Measurements from ENCODE around the gene IRF1.
"Not testable (repeated sequence)": the region's sequence is repeated elsewhere in the genome, so short reads cannot be mapped to it uniquely, and the experiment has no call there.

Gene IRF1

GRCh38 chr5:132490484-132491367, at the start of gene IRF1:
TSS of gene IRF1 (minus strand) at chr5:132490773. CDS start at chr5:132489478, 1,295 bp downstream.
- DNase-seq (ENCODE audit: low read depth in 2 of 2): peak; percentile 96 to 98

DNA sequence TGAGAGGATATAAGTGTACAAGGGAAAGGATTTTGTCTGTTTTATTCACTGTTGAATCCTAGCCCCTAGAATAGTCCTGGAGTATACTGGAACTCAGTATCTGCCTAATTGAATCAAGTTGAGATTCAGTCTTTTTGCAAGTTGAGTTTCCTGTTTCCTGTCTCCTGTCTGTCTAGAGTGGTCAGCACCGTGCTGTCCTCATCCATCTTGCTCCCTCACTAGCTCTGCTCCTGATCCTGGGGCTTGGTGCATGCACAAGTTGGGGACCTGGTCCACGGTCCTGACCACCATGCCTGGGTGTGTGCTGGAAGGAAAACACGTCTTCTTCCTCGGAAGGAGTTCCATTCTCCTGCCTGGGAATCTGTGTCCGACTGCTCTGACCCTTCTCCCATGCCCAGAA, 49.6 kb upstream of the IRF1 start:
- DNase-seq (ENCODE audit: low read depth in 2 of 2): no peak

DNA sequence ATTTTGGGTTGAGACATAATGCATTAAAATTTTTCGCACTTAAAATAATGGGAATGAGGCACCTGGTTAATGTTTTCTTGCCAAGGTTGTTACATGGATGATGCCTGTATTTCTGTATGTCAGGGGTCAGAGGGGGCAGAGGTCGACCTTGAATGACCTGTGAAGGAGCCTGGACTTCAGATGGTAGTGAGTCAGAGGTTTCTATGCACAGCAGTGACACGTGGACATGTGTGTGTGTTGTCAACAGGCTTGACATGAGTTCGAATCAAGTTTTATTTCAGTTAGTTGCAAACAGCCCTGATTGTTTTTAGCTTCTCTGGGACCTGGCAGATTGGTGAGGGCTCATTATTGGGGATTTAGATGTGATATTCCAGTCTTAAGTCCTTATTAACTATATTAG, 49.1 kb upstream of the IRF1 start:
- DNase-seq (ENCODE audit: low read depth in 2 of 2): no peak

DNA sequence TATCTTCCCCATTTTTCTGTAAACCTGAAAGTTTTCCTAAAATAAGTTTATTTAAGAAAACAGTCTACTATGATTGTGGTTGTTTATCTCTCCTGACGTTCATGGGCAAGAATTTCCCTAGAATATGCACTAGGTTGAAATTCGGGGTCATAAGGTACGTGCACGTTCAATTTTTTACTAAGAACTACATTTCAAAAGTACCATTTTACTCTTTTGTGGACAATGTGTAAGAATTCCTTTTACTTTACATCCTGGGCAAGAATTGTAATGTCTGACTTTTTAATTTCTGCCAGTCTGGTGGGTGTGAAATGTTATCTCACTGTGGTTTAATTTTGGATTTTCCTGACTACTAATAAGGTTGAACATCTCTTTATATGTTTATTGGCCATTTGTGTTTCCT, 40.4 kb upstream of the IRF1 start:
- DNase-seq (ENCODE audit: low read depth in 2 of 2): no peak

DNA sequence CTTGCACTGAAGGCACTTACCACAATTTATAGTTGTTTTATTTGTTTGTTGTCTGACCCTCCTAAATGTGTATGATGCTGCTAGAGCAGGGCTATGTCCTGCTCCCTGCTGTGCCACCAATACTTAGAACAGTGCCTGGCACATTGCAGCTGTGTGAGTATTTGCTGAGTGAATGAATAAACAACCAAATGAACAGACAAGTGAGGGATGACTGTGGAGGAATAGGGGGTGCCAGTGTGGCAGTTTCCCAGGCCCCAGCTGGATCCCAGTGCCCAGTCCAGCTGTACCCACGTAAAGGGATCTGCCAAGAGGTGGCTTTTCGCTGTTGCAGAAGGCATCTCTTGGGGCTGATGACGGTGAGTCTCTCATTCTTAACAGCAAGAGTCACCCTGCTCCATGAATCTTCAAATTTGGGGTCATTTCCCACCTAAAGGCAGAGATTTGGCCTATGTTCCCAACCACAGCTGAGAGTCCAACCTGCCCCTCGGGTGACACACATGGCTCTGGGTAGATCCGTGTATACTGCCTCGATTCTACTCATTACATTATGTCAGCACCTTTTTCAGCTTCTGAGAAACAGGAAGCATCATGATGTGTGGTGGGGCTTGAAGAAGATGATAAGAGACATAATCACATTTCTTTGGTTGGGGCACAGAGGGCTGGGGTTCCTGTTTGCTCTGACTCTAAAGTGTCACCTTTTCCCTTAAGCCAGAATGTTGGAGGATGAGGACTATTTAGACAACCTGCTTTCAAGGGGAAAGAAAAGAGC, 38.5 kb upstream of the IRF1 start:
- no peak for DNase-seq (ENCODE audit: low read depth in 2 of 2)

DNA sequence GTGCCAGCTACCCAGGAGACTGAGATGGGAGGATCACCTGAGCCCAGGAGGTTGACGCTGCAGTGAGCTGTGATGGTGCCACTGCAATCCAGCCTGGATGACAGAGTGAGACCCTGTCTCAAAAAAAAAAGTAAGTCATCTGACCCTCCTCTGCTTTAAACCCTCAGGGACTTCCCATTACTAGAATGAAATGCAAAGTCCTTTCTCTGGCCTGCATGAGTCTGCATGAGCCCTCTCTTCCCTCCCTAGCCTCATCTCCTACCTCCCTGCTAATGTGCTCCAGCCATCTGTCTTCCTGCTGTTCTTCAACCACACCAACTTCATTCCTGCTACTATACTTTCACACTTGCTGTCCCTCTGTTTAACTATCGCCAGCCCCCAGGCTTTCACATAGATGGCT, 37.4 kb upstream of the IRF1 start:
- DNase-seq (ENCODE audit: low read depth in 2 of 2): no peak

DNA sequence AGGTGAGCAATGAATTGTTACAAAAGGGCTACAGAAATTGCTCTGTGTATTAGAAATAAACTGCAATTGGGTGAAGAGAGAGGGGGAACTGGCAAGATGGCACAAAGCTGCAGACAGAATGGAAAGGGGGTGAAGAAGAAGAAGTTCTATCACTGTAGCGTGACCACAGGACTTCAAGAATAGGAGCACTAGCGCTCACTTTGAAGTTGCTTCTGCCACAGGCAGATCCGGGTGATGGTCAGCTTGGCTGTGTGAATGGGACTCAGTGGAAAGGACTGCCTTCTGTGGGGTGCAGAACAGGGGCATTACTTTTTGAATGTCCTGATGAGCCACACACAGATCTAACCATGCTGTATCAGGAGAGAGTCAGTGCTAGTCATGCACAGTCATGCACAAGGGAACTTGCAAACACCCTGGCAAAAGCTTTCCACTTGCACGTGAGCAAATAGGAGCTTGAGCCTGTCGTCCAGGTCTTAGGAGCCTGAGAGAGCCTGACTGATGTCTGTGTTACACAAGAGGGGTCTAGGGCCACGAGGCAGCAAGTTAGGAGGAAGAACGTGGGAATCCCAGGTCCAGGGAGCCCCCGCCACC, 36.5 kb upstream of the IRF1 start:
- no peak for DNase-seq (ENCODE audit: low read depth in 2 of 2)

GRCh38 chr5:132526290-132526973, 35.9 kb upstream of the IRF1 start:
- DNase-seq (ENCODE audit: low read depth in 2 of 2): peak in 1 of 2 donors; percentile 17

DNA sequence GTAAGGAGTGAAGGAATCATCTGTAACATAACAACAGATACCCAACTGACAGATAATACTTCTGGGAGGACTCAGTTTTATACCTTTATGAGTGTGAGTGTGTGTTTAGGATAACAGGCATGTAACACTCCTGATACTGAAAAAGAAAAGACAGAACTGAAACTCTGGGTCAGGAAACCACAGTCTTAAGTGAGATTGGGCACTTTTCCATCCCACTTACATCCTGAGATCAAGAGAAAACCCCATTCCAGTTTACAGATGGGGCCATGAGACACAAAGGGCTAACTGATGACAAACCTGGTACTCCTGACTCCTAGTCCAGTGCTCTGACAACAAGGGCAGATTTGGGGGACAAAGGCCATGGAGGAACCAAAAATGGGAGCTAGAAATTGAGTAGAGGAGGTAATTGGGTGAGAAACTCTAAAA, 34.7 kb upstream of the IRF1 start:
- DNase-seq (ENCODE audit: low read depth in 2 of 2): no peak

DNA sequence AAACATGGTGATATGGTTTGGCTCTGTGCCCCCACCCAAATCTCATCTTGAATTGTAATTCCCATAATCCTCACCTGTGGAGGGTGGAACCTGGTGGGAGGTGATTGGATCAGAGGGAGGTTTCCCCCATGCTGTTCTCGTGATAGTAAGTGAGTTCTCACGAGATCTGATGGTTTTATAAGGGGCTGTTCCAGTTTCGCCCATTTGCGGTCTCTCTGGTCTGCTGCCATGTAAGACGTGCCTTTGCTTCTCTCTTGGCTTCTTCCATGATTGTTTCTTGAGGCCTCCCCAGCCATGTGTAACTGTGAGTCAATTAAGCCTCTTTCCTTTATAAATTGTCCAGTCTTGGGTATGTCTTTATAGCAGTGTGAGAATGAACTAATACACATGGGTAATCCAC, 34.3 kb upstream of the IRF1 start:
- not testable (repeated sequence) for DNase-seq (ENCODE audit: low read depth in 2 of 2)

GRCh38 chr5:132522067-132522466, 31.5 kb upstream of the IRF1 start:
- not testable (repeated sequence) for DNase-seq (ENCODE audit: low read depth in 2 of 2)

DNA sequence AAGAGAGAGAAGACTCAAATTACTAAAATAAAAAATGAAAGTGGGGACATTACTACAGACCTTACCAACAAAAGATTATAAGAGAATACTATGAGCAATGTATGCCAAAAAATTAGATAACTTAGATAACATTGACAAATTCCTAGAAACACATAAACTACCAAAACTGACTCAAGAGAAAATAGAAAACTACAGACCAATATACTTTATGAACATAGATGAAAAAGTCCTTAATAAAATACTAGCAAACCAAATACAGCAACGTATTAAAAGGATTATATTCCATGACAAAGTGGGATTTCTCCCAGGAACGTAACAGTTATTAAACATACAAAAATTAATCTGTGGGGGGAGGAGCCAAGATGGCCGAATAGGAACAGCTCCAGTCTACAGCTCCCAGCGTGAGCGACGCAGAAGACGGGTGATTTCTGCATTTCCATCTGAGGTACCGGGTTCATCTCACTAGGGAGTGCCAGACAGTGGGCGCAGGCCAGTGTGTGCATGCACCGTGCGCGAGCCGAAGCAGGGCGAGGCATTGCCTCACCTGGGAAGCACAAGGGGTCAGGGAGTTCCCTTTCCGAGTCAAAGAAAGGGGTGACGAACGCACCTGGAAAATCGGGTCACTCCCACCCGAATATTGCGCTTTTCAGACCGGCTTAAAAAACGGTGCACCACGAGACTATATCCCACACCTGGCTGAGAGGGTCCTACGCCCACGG, 23.2 kb upstream of the IRF1 start:
- DNase-seq (ENCODE audit: low read depth in 2 of 2): not testable (repeated sequence)

DNA sequence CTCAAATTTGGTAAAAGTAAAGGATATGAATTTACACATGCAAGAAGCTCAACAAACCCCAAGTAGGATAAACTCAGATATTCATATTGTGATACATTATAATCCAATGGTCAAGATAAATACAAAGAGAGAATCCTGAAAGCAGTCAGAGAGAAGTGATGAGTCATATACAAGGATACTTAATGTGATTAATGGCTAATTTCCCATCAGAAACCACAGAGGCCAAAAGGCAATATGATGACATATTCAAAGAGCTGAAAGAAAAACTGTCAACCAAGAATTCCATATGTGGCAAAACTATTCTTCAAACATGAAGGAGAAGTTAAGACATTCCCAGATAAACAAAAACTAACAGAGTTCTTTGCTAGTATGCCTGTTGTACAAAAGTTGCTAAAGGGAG, 19.5 kb upstream of the IRF1 start:
- no peak for DNase-seq (ENCODE audit: low read depth in 2 of 2)

DNA sequence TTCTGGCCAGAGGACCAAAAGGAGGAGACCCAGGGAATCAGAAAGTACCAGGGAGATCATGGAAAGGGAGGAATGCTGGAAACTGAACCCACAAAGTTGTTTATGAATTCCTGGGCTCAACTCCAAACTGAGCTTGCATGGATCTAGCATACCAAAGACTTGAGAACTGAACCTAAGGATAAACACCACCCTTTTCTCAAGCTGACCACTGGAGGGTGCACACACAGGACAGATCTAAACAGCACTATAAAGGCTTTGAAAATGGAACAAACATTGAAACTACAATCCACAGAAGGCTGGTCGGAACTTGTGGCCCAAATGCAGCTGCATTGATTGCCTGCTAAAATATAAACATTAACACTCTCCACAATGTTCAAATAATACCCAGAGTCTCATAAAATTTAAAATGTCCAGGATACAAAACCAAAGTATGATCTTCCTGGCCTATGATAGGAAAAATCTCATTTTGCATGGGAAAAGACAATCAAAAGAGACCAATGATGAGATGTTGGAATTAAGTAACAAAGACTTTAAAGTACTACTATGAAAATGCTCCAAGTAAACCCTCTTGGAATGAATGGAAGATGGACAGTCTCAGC, 15.6 kb upstream of the IRF1 start:
- no peak for DNase-seq (ENCODE audit: low read depth in 2 of 2)

DNA sequence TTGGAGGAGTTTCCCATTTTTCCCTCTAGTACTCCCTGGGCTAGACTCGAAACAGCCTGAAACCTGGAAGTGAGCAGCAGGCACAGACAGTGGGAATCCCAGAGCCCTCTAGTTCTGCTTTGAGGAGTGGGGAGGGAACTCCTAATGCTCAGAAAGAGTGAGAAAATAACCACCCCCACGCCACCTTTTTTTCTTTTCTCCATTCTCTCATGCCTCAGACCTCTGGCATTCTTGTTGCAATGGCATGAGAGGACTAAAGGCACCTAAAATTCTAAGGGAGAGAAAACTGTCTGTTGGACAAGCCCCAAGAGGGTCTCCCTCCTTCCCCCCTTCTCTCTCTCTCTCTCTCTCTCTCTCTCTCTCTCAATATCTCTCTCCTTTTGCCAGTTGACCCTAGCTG, 15.1 kb upstream of the IRF1 start:
- no peak for DNase-seq (ENCODE audit: low read depth in 2 of 2)

DNA sequence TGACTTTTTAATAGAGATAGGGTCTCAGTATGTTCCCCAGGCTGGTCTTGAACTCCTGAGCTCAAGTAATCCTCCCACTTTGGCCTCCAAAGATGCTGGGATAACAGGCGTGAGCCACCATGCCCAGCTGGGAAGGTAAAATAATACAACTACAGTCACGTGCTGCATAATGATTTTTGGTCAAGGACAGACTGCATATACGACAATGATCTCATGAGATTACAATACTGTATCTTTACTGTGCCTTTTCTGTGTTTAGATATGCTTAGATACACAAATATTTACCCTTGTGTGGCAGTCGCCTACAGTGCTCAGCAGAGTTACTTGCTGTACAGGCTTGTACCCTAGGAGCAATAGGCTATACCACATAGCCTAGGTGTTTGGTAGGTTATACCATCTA, 14.2 kb upstream of the IRF1 start:
- DNase-seq (ENCODE audit: low read depth in 2 of 2): no peak

- DNase-seq (ENCODE audit: low read depth in 2 of 2): no peak
Observed at GRCh38 chr5:132503244-132503643, 12.7 kb upstream of the IRF1 start.

- no peak for DNase-seq (ENCODE audit: low read depth in 2 of 2)
Observed at GRCh38 chr5:132501961-132502931, 11.7 kb upstream of the IRF1 start.

GRCh38 chr5:132501629-132501956, 11.0 kb upstream of the IRF1 start:
- DNase-seq (ENCODE audit: low read depth in 2 of 2): no peak
